ENCODE data around the gene SCN3A.

DNA sequence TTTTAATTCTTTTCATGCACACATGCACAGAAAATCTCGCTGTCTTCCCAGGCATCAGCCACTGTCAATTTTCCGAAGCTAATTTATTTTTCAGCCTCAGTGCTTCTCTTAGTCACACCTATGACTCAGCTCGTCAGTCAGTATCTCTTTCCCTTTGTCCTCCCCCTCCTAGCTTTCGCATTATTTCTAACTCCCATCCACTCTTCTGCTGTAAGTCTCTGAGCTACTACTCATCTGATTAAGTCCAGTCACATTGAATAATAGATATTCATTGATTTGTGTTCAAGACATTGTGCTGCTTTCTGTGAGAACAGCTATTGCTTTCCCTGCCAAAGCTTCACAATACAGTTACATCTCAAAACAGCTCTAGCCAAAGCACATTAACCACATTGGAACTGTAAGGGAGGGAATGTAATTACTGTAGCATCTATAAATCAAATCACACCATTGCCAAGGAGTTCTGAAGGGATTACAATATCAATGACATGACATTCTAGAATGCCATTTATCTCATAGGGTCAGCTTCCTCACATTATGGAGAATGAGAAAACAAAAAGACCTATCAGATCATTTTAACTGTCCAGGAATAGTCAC lies 89.4 kb downstream of the SCN3A start:
- TF ChIP-seq, protein P1, sequence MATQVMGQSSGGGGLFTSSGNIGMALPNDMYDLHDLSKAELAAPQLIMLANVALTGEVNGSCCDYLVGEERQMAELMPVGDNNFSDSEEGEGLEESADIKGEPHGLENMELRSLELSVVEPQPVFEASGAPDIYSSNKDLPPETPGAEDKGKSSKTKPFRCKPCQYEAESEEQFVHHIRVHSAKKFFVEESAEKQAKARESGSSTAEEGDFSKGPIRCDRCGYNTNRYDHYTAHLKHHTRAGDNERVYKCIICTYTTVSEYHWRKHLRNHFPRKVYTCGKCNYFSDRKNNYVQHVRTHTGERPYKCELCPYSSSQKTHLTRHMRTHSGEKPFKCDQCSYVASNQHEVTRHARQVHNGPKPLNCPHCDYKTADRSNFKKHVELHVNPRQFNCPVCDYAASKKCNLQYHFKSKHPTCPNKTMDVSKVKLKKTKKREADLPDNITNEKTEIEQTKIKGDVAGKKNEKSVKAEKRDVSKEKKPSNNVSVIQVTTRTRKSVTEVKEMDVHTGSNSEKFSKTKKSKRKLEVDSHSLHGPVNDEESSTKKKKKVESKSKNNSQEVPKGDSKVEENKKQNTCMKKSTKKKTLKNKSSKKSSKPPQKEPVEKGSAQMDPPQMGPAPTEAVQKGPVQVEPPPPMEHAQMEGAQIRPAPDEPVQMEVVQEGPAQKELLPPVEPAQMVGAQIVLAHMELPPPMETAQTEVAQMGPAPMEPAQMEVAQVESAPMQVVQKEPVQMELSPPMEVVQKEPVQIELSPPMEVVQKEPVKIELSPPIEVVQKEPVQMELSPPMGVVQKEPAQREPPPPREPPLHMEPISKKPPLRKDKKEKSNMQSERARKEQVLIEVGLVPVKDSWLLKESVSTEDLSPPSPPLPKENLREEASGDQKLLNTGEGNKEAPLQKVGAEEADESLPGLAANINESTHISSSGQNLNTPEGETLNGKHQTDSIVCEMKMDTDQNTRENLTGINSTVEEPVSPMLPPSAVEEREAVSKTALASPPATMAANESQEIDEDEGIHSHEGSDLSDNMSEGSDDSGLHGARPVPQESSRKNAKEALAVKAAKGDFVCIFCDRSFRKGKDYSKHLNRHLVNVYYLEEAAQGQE (IDR thresholded peaks at IDR 0.05; ENCODE audit: low read depth), result no peak
- no peak for TF ChIP-seq RAD21 (IDR thresholded peaks at IDR 0.05; ENCODE audit: low read depth)
- TF ChIP-seq, protein P2, sequence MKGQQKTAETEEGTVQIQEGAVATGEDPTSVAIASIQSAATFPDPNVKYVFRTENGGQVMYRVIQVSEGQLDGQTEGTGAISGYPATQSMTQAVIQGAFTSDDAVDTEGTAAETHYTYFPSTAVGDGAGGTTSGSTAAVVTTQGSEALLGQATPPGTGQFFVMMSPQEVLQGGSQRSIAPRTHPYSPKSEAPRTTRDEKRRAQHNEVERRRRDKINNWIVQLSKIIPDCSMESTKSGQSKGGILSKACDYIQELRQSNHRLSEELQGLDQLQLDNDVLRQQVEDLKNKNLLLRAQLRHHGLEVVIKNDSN (IDR thresholded peaks at IDR 0.05), result no peak
- TF ChIP-seq, protein P3, sequence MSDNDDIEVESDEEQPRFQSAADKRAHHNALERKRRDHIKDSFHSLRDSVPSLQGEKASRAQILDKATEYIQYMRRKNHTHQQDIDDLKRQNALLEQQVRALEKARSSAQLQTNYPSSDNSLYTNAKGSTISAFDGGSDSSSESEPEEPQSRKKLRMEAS (IDR thresholded peaks at IDR 0.05), result no peak
- no peak for TF ChIP-seq NFIC (IDR thresholded peaks at IDR 0.05)
- TF ChIP-seq YY1 (IDR thresholded peaks at IDR 0.05; ENCODE audit: low read depth), result no peak
- no peak for TF ChIP-seq CREB1 (IDR thresholded peaks at IDR 0.05; ENCODE audit: low read depth)
- no peak for TF ChIP-seq TAF1 (IDR thresholded peaks at IDR 0.05; ENCODE audit: low read depth)
- TF ChIP-seq EP300 (IDR thresholded peaks at IDR 0.05; ENCODE audit: borderline replicate concordance), result no peak
- TF ChIP-seq FOXM1 (IDR thresholded peaks at IDR 0.05; ENCODE audit: borderline replicate concordance, low read depth), result no peak

All from Ishikawa (cell line).